H9 (cell line): ENCODE results near the gene INPP5A. TPM values are rescaled to one million over a fixed set of nuclear protein-coding genes. Genes with fewer than 3 reads are reported as not detected.
"Not testable (repeated sequence)": the region's sequence is repeated elsewhere in the genome, so short reads cannot be mapped to it uniquely, and the experiment has no call there.

ENCODE experiments used
- DNase-seq: peaks from one replicate; pipeline ENCODE4 v3.0.0-alpha.2; 2017
- H2AFZ ChIP-seq: one replicate; pipeline ENCODE4 v1.6.1; 2013; ENCODE audit warnings: mild to moderate bottlenecking, low read length, control low read depth, moderate library complexity
- H2AK5ac ChIP-seq: 2 replicates; pipeline ENCODE4 v1.6.1; 2013; ENCODE audit warnings: low read length, control low read depth, mixed read lengths; ENCODE audit not compliant: insufficient read length
- H2BK120ac ChIP-seq: one replicate; pipeline ENCODE4 v1.6.1; 2013; ENCODE audit warnings: low read depth, mild to moderate bottlenecking, low read length, control low read depth, inconsistent platforms; ENCODE audit not compliant: poor library complexity, severe bottlenecking
- H2BK12ac ChIP-seq: 2 replicates; pipeline ENCODE4 v1.6.1; 2013; ENCODE audit warnings: low read length, control low read depth, mixed read lengths, low read depth; ENCODE audit not compliant: insufficient read length
- H2BK15ac ChIP-seq: 2 replicates; pipeline ENCODE4 v1.6.1; 2013; ENCODE audit warnings: low read depth, low read length, control low read depth
- H2BK20ac ChIP-seq: one replicate; pipeline ENCODE4 v1.6.1; 2013; ENCODE audit warnings: low read depth, mild to moderate bottlenecking, low read length, control low read depth, inconsistent platforms; ENCODE audit not compliant: poor library complexity, severe bottlenecking
- H2BK5ac ChIP-seq: 2 replicates; pipeline ENCODE4 v1.6.1; 2013; ENCODE audit warnings: low read length, control low read depth, mixed read lengths; ENCODE audit not compliant: insufficient read length
- H3K14ac ChIP-seq: 2 replicates; pipeline ENCODE4 v1.6.1; 2013; ENCODE audit warnings: low read length, control low read depth; ENCODE audit not compliant: insufficient read depth
- H3K18ac ChIP-seq: 2 replicates; pipeline ENCODE4 v1.6.1; 2013; ENCODE audit warnings: low read depth, mild to moderate bottlenecking, mixed read lengths, low read length, control low read depth; ENCODE audit not compliant: insufficient read length
- H3K23ac ChIP-seq: 2 replicates; pipeline ENCODE4 v1.6.1; 2013; ENCODE audit warnings: low read length, control low read depth, mixed read lengths, low read depth; ENCODE audit not compliant: insufficient read length
- H3K23me2 ChIP-seq: 2 replicates; pipeline ENCODE4 v1.6.1; 2013; ENCODE audit warnings: low read depth, mild to moderate bottlenecking, mixed read lengths, low read length, control low read depth; ENCODE audit not compliant: insufficient read length, poor library complexity, severe bottlenecking
- H3K27ac ChIP-seq: 2 replicates; pipeline ENCODE4 v1.5.1; 2013; ENCODE audit warnings: low read length, control low read depth, mixed read lengths, low read depth; ENCODE audit not compliant: insufficient read length
- H3K27me3 ChIP-seq: 2 replicates; pipeline ENCODE4 v1.6.1; 2013; ENCODE audit warnings: low read length, control low read depth, inconsistent platforms; ENCODE audit not compliant: insufficient read depth
- H3K4ac ChIP-seq: 2 replicates; pipeline ENCODE4 v1.6.1; 2013; ENCODE audit warnings: low read depth, mild to moderate bottlenecking, control low read depth, inconsistent platforms, low read length, moderate library complexity
- H3K4me1 ChIP-seq: 2 replicates; pipeline ENCODE4 v1.6.1; 2013; ENCODE audit warnings: low read length, control low read depth, inconsistent platforms; ENCODE audit not compliant: insufficient read depth
- H3K4me2 ChIP-seq: 2 replicates; pipeline ENCODE4 v1.6.1; 2013; ENCODE audit warnings: low read length, control low read depth, mixed read lengths; ENCODE audit not compliant: insufficient read length, insufficient read depth
- H3K56ac ChIP-seq: 2 replicates; pipeline ENCODE4 v1.6.1; 2013; ENCODE audit warnings: low read depth, mild to moderate bottlenecking, mixed read lengths, low read length, control low read depth; ENCODE audit not compliant: insufficient read length
- H3K79me1 ChIP-seq: 2 replicates; pipeline ENCODE4 v1.6.1; 2013; ENCODE audit warnings: low read depth, mild to moderate bottlenecking, moderate library complexity, low read length, control low read depth, inconsistent platforms; ENCODE audit not compliant: insufficient read depth, poor library complexity, severe bottlenecking
- H3K79me2 ChIP-seq: 2 replicates; pipeline ENCODE4 v1.6.1; 2013; ENCODE audit warnings: low read length, control low read depth, inconsistent platforms; ENCODE audit not compliant: insufficient read depth
- H3K9ac ChIP-seq: 2 replicates; pipeline ENCODE4 v1.6.1; 2013; ENCODE audit warnings: low read length, control low read depth, mixed read lengths; ENCODE audit not compliant: insufficient read length; ENCODE audit errors: extremely low read depth
- H3K9me3 ChIP-seq: one replicate; pipeline ENCODE4 v1.6.1; 2013; ENCODE audit warnings: low read depth, low read length, inconsistent platforms; ENCODE audit not compliant: control insufficient read depth
- H3T11ph ChIP-seq: one replicate; pipeline ENCODE4 v1.6.1; 2013; ENCODE audit warnings: mild to moderate bottlenecking, low read length, control low read depth, inconsistent platforms
- H4K20me1 ChIP-seq: one replicate; pipeline ENCODE4 v1.6.1; 2013; ENCODE audit not compliant: control insufficient read depth, insufficient read length, insufficient read depth
- H4K5ac ChIP-seq: 2 replicates; pipeline ENCODE4 v1.6.1; 2013; ENCODE audit warnings: low read depth, mild to moderate bottlenecking, mixed read lengths, low read length, control low read depth; ENCODE audit not compliant: insufficient read length
- H4K8ac ChIP-seq: replicated peaks from 2 replicates; pipeline ENCODE4 v1.6.1; 2013; ENCODE audit warnings: low read length, control low read depth, mixed read lengths, low read depth; ENCODE audit not compliant: insufficient read length
- H4K91ac ChIP-seq: 2 replicates; pipeline ENCODE4 v1.6.1; 2013; ENCODE audit warnings: low read depth, mild to moderate bottlenecking, moderate library complexity, mixed read lengths, low read length, control low read depth; ENCODE audit not compliant: insufficient read length
- H3K27ac Mint-ChIP-seq, 3 experiments: 2 replicates in 2 of 3; 3 replicates in 1 of 3; pipeline ENCODE4 v1.8.0; 2020 to 2021; ENCODE audit warnings: mixed read lengths in 3 of 3, mild to moderate bottlenecking in 1 of 3, moderate library complexity in 1 of 3
- H3K27me3 Mint-ChIP-seq: 2 replicates; pipeline ENCODE4 v1.8.0; 2021; ENCODE audit warnings: low read depth, mild to moderate bottlenecking, moderate library complexity, mixed read lengths
- H3K36me3 Mint-ChIP-seq, 3 experiments: 2 replicates in 2 of 3; 3 replicates in 1 of 3; pipeline ENCODE4 v1.8.0; 2020 to 2021; ENCODE audit warnings: low read depth in 3 of 3, mixed read lengths in 3 of 3; ENCODE audit not compliant: insufficient read depth in 1 of 3
- H3K4me1 Mint-ChIP-seq, 2 experiments: 2 replicates each; pipeline ENCODE4 v1.8.0; 2020; ENCODE audit warnings: mixed read lengths in 2 of 2
- H3K4me3 Mint-ChIP-seq, 2 experiments: 2 replicates in 1 of 2; 3 replicates in 1 of 2; pipeline ENCODE4 v1.8.0; 2020 to 2021; ENCODE audit warnings: mild to moderate bottlenecking in 2 of 2, mixed read lengths in 2 of 2, moderate library complexity in 1 of 2
- H3K9me3 Mint-ChIP-seq, 2 experiments: 2 replicates in 1 of 2; 3 replicates in 1 of 2; pipeline ENCODE4 v1.8.0; 2020; ENCODE audit warnings: mild to moderate bottlenecking in 2 of 2, mixed read lengths in 2 of 2, moderate library complexity in 1 of 2
- WGBS: extraction: QIAGEN DNeasy Blood & Tissue Kit; methylation state at CpG from one replicate; pipeline ENCODE4 v1.1.7; 2013; ENCODE audit warnings: missing lambda C conversion rate, low lambda C conversion rate, mixed read lengths; ENCODE audit not compliant: insufficient read length; ENCODE audit errors: extremely low coverage; 5-methylcytosine and 5-hydroxymethylcytosine counted together
- total RNA-seq: library from RNA; stranded (reverse); gene quantifications from 2 replicates; pipeline ENCODE4 v1.2.1, GENCODE V29; 2021
- TF ChIP-seq, protein P1 (sequence below): fragments of 200-600 bp; sonication (generic); conservative IDR thresholded peaks from 3 replicates; pipeline ENCODE4 v1.8.0; 2021; ENCODE audit warnings: antibody characterized with exemption, mild to moderate bottlenecking

The INPP5A gene
- total RNA-seq, 1 experiment from 2014 or later: 17.7 TPM

DNA sequence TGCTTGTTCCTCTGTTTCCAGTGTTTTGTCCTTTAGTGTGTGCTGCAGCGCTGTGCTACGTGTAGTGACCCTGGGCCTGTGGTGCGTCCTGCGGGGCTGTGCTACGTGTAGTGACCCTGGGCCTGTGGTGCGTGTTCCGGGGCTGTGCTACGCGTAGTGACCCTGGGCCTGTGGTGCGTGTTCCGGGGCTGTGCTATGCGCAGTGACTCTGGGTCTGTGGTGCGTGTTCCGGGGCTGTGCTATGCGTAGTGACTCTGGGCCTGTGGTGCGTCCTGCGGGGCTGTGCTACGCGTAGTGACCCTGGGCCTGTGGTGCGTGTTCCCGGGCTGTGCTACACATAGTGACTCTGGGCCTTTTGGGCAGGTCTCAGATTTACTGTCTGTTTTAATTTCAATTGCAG, 60.1 kb downstream of the INPP5A start:
- Mint-ChIP-seq H3K27ac (no peak overlapping the region), H3K9me3 (peaks cover 35 to 39% of the 10 kb centered on the region in 2 experiments), H3K27me3 (peaks cover 34% of the 10 kb centered on the region), H3K4me1 (no peaks in the 10 kb centered on the region; a peak in 1 of 4 replicates), H3K4me3 (no peak overlapping the region), H3K36me3 (peaks cover 3 to 17% (median 11%) of the 10 kb centered on the region in 3 experiments; a peak in 6 of 7 replicates)
- no peak overlapping the region for H2BK5ac ChIP-seq
- no peak overlapping the region for H2BK20ac ChIP-seq
- H2AK5ac ChIP-seq: no peak overlapping the region
- no peak overlapping the region for H3K56ac ChIP-seq
- H3K79me1 ChIP-seq: no peaks in the 10 kb centered on the region
- TF ChIP-seq, protein P1, sequence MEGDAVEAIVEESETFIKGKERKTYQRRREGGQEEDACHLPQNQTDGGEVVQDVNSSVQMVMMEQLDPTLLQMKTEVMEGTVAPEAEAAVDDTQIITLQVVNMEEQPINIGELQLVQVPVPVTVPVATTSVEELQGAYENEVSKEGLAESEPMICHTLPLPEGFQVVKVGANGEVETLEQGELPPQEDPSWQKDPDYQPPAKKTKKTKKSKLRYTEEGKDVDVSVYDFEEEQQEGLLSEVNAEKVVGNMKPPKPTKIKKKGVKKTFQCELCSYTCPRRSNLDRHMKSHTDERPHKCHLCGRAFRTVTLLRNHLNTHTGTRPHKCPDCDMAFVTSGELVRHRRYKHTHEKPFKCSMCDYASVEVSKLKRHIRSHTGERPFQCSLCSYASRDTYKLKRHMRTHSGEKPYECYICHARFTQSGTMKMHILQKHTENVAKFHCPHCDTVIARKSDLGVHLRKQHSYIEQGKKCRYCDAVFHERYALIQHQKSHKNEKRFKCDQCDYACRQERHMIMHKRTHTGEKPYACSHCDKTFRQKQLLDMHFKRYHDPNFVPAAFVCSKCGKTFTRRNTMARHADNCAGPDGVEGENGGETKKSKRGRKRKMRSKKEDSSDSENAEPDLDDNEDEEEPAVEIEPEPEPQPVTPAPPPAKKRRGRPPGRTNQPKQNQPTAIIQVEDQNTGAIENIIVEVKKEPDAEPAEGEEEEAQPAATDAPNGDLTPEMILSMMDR: no peak
- no peaks in the 10 kb centered on the region for H3K9me3 ChIP-seq
- no peak overlapping the region for H3K4me2 ChIP-seq
- no peaks in the 10 kb centered on the region for H3K4me1 ChIP-seq
- peaks cover 4% of the 10 kb centered on the region; the same call in 1 of the 2 replicates for H3K79me2 ChIP-seq
- no peak overlapping the region for H3K18ac ChIP-seq
- no peak overlapping the region for H3K4ac ChIP-seq
- no peaks in the 10 kb centered on the region for H3K23me2 ChIP-seq
- no peak overlapping the region for H4K91ac ChIP-seq
- peaks cover 4% of the 10 kb centered on the region for H4K20me1 ChIP-seq
- H3K14ac ChIP-seq: no peak overlapping the region
- H2BK120ac ChIP-seq: no peak overlapping the region
- no peaks in the 10 kb centered on the region for H3K27me3 ChIP-seq
- no peak overlapping the region for H3T11ph ChIP-seq
- H4K8ac ChIP-seq: no peak overlapping the region
- H4K5ac ChIP-seq: no peak overlapping the region
- no peak overlapping the region for H3K9ac ChIP-seq
- H3K27ac ChIP-seq: no peak overlapping the region
- no peak for DNase-seq
- no CpG with 5 or more reads among the region's 21 CpGs for WGBS
- H2BK15ac ChIP-seq: no peak overlapping the region
- H2AFZ ChIP-seq: no peak overlapping the region
- H2BK12ac ChIP-seq: no peak overlapping the region
- H3K23ac ChIP-seq: no peak overlapping the region

DNA sequence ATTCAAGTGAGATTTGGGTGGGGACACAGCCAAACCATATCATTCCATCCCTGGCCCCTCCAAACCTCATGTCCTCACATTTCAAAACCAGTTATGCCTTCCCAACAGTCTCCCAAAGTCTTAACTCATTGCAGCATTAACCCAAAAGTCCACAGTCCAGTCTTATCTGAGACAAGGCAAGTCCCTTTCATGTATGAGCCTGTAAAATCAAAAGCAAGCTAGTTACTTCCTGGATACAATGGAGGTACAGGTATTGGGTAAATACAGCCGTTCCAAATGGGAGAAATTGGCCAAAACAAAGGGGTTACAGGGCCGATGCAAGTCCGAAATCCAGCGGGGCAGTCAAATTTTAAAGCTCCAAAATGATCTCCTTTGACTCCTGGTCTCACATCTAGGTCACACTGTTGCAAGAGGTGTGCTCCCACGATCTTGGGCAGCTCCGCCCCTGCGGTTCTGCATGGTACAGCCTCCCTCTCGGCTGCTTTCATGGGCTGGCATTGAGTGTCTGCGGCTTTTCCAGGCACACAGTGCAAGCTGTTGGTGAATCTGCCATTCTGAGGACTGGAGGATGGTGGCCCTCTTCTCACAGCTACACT, 61.5 kb downstream of the INPP5A start:
- peaks cover 45 to 49% of the 10 kb centered on the region in 2 experiments for H3K9me3 Mint-ChIP-seq
- H3K27me3 Mint-ChIP-seq: peaks cover 42% of the 10 kb centered on the region
- H3K27me3 ChIP-seq, H4K8ac ChIP-seq, H3K79me2 ChIP-seq, H3K9me3 ChIP-seq, H3K23ac ChIP-seq, H4K91ac ChIP-seq, H3K4me1 ChIP-seq, DNase-seq, H2AFZ ChIP-seq, H3T11ph ChIP-seq, H2BK15ac ChIP-seq, H2BK20ac ChIP-seq, H3K27ac ChIP-seq, H3K4me2 ChIP-seq, H2BK12ac ChIP-seq, H4K20me1 ChIP-seq, H3K4me1 Mint-ChIP-seq, H3K14ac ChIP-seq, H2BK5ac ChIP-seq, H3K9ac ChIP-seq, H4K5ac ChIP-seq, H2BK120ac ChIP-seq, H3K56ac ChIP-seq, H3K4me3 Mint-ChIP-seq, H3K27ac Mint-ChIP-seq, H3K18ac ChIP-seq, H2AK5ac ChIP-seq, H3K79me1 ChIP-seq, H3K4ac ChIP-seq, H3K23me2 ChIP-seq: not testable (repeated sequence)
- WGBS: no CpG with 5 or more reads among the region's 9 CpGs
- peaks cover 3 to 25% (median 15%) of the 10 kb centered on the region in 3 experiments for H3K36me3 Mint-ChIP-seq
